Activated T-cell treated with anti-CD3 and anti-CD28 coated beads, Interleukin-2, amount 50 U/mL, for 4 hours (primary cell): ENCODE results near the gene CBX7. TPM values are rescaled to one million over a fixed set of nuclear protein-coding genes. Genes with fewer than 3 reads are reported as not detected.
A peak's percentile ranks its signal among the peaks of the same experiment; 100 is the strongest.

ENCODE experiments used
- ATAC-seq, 2 donors: fragments of 200-7000 bp; cut with Tn5 transposase; one replicate each; pipeline ENCODE4 v1.10.0; 2021
- DNase-seq: peaks from one replicate; pipeline ENCODE4 v3.0.0-alpha.2; 2020
- H3K27me3 Mint-ChIP-seq: one replicate; pipeline ENCODE4 v1.8.0; 2021; ENCODE audit warnings: low read depth, mixed read lengths
- H3K36me3 Mint-ChIP-seq: one replicate; pipeline ENCODE4 v1.8.0; 2022; ENCODE audit warnings: mixed read lengths; ENCODE audit not compliant: insufficient read depth
- H3K4me1 Mint-ChIP-seq: one replicate; pipeline ENCODE4 v1.8.0; 2021; ENCODE audit warnings: low read depth, mixed read lengths
- H3K4me3 Mint-ChIP-seq: one replicate; pipeline ENCODE4 v1.8.0; 2021; ENCODE audit warnings: mild to moderate bottlenecking, moderate library complexity, mixed read lengths
- H3K9me3 Mint-ChIP-seq: one replicate; pipeline ENCODE4 v1.8.0; 2021; ENCODE audit warnings: mixed read lengths
- total RNA-seq, 3 donors: library from RNA; stranded (reverse); gene quantifications; one replicate each; pipeline ENCODE4 v1.2.1, GENCODE V29; 2021

The CBX7 gene
- total RNA-seq, 3 donors from 2014 or later, result 14.2 to 17.6 (median 14.8) TPM

DNA sequence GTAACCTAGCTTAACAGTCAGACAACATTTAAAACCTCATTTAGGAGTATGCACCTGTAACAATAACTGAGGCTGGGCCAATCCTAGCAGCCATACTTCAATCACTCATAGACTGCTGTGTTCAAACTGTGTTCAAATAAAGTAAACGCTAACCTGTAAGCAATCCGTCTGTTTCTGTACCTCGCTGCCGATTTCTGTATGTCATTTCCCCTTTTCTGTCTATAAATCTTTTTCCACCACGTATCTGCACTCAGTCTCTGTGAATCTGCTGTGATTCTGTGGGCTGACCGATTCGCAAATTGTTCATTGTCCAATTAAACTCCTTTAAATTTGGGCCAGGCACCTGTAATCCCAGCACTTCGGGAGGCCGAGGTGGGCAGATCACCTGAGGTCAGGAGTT is 43.1 kb downstream of the CBX7 start:
- Mint-ChIP-seq H3K9me3 (no peaks in the 10 kb centered on the region), H3K4me1 (peaks cover 16% of the 10 kb centered on the region), H3K4me3 (no peak overlapping the region), H3K27me3 (no peaks in the 10 kb centered on the region), H3K36me3 (no peaks in the 10 kb centered on the region)
- ATAC-seq (no peak), DNase-seq (no peak)

DNA sequence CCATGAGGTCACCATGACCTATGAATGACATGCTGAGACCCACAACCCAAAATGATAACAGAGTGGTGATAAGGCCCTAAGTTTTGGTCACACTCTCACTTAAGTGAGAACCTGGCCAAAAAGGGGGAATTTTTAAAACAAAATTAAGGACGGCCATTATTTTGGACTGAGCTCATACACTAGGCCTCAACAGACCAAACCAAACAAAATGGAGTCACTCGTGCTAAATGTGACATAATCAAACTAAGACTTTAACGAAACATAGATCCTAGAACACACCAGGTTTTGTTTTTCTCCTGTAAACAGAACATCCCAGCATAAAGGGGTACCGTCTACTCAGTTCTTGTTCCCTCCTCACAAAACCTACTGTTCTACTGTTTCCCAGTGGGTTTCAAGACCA is 44.0 kb downstream of the CBX7 start:
- no peak for DNase-seq
- no peak for ATAC-seq
- H3K27me3 Mint-ChIP-seq, result no peaks in the 10 kb centered on the region
- H3K4me1 Mint-ChIP-seq, result peaks cover 10% of the 10 kb centered on the region
- no peak overlapping the region for H3K4me3 Mint-ChIP-seq
- no peaks in the 10 kb centered on the region for H3K9me3 Mint-ChIP-seq
- no peaks in the 10 kb centered on the region for H3K36me3 Mint-ChIP-seq

DNA sequence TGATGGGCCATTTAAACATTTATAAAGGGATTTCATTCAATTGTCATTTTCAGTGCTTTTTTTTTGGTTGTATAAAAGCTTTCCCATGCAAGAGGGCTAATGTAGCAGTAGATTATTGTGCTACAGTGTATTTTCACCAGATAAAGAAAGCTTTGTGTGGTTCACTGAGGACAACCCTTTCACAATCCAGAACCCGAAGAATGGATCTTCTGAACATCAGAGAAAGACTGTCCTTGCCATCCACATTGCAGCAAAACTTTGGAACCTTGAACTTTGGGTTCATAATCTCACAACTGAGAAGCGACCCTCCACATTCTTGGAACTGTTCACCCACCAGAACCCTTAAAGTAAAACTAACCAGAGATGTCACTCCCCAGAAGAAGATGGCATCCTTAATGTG is 46.2 kb downstream of the CBX7 start:
- DNase-seq (no peak), ATAC-seq (no peak)
- no peaks in the 10 kb centered on the region for H3K9me3 Mint-ChIP-seq
- H3K4me1 Mint-ChIP-seq, result peaks cover 9% of the 10 kb centered on the region
- no peaks in the 10 kb centered on the region for H3K27me3 Mint-ChIP-seq
- H3K4me3 Mint-ChIP-seq, result no peak overlapping the region
- H3K36me3 Mint-ChIP-seq, result no peaks in the 10 kb centered on the region

DNA sequence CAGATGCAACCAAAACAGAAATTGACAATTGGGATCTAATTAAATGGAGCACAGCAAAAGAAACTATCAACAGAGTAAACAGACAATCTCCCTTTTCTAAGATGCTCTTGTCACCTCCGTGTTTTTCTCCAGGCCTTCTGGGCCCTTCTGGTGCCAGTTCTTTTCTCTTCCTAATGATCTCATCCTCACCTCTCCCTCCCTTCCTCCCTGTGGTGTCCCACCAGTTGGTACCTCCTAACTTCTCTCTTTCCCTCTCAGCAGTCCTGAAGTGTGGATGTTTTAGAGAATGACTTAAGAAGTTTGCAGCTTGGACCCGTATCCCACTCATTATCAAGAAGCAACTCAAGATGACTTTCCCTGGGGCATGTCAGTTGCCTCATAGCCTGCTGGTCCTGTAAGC is 49.0 kb downstream of the CBX7 start:
- no peak for DNase-seq
- Mint-ChIP-seq H3K4me3 (no peak overlapping the region), H3K36me3 (no peaks in the 10 kb centered on the region), H3K4me1 (peaks cover 28% of the 10 kb centered on the region), H3K27me3 (no peaks in the 10 kb centered on the region), H3K9me3 (no peaks in the 10 kb centered on the region)
- no peak for ATAC-seq

DNA sequence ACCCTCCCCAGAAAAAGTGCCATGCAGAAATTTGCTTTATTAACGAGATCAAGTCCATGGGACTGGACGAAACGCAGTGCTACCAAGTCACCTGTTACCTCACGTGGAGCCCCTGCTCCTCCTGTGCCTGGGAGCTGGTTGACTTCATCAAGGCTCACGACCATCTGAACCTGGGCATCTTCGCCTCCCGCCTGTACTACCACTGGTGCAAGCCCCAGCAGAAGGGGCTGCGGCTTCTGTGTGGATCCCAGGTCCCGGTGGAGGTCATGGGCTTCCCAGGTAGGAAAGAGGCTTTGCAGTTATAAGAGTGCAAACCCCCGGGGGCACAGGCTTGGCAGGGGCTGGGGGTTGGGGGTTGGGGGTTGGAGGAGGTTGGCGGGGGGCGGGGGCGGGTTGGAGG is 51.3 kb downstream of the CBX7 start:
- H3K4me3 Mint-ChIP-seq, result no peak overlapping the region
- ATAC-seq, result no peak
- no peaks in the 10 kb centered on the region for H3K9me3 Mint-ChIP-seq
- DNase-seq, result no peak
- H3K36me3 Mint-ChIP-seq, result no peaks in the 10 kb centered on the region
- no peaks in the 10 kb centered on the region for H3K27me3 Mint-ChIP-seq
- peaks cover 48% of the 10 kb centered on the region for H3K4me1 Mint-ChIP-seq

DNA sequence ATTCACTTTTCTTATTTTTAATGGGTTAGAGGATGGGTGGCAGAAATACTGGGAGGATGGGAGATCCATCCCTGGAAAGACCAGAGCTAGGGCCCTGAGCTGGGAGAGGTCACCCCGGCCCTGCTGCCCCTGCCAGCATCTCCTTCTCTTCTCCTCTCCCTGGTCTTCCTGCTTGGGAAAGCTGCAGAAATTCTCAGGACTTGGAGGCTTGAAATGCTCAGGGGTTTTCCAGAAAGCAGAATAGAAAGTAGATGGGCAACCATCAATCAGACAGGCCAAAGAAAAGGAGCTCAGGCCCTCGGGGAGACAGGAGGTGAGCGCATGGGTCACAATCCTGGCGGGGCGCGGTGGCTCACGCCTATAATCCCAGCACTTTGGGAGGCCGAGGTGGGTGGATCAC is 53.9 kb downstream of the CBX7 start:
- no peaks in the 10 kb centered on the region for H3K9me3 Mint-ChIP-seq
- DNase-seq (no peak), ATAC-seq (no peak)
- peak overlapping the region; percentile 40 for H3K4me3 Mint-ChIP-seq
- no peaks in the 10 kb centered on the region for H3K36me3 Mint-ChIP-seq
- no peaks in the 10 kb centered on the region for H3K27me3 Mint-ChIP-seq
- peaks cover 67% of the 10 kb centered on the region for H3K4me1 Mint-ChIP-seq

DNA sequence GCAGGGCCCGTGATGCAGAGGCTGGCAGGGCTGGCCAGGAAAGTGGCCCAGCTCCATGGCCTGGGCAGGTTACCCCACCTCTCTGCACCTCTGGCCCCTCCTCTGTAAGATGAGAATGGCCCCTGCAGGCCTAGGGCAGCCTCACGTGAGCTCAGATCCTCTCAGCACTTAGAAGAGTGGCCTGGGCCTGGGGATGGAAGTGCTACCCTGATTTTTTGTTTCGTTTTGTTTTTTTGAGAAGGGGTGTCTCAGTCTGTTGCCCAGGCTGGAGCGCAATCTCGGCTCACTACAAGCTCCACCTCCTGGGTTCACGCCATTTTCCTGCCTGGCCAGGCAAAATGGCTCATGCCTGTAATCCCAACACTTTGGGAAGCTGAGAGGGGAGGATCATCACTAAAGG is 54.5 kb downstream of the CBX7 start:
- DNase-seq (no peak), ATAC-seq (no peak)
- Mint-ChIP-seq H3K9me3 (no peaks in the 10 kb centered on the region), H3K4me1 (peaks cover 64% of the 10 kb centered on the region), H3K36me3 (no peaks in the 10 kb centered on the region), H3K27me3 (no peaks in the 10 kb centered on the region), H3K4me3 (peak overlapping the region; percentile 62)

DNA sequence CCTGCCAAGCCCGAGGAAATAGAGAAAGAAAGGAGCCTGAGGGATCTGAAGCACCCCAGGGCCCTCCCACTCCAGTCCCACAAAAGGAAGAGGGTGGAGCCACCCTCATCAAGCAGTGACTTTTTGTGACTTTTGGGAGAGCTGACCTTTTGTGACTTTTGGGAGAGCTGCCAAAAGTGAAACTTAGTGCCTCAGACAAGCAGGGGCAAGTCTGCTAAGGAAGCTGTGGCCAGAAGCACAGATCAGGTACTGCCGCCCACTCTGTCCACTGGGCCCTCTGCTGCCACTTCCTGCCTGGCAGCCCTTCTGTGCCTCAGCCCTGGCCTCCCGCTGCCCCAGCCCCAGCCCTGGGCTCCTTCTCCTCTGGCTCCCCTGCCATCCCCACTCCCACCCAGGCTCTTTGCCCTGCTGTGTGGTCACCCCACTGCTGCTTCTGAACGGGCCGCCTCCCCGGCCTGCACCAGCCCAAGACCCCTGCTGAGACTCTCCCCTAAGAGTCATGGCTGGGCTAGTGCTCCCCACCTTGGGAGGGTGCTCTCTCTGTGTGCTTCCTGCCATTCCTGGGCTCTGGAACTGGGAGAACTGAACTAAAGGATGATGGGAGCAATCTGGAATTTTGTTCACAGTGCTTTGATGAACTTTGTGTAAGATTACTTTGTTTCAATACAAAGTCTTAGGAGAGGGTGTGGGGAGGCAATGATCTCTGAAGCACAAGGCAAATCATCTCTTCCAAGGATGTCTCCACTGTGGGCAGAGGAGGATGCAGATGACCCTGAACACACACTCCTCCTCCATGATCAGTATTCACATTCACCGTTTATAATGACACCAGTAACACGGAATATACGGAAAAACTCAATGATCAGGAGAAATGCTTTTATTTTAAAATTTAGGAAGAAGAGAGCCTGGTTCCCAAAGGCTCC is 55.1 kb downstream of the CBX7 start, which contains the start of gene APOBEC3H:
Gene APOBEC3H (plus strand): TSS at position 147 of the 923 bp plus-strand sequence. CDS start 3,035 bp downstream, outside the sequence.
- ATAC-seq, result no peak
- DNase-seq, result no peak
- Mint-ChIP-seq H3K4me3 (peak within 1 kb of the TSS; percentile 62), H3K4me1 (peaks cover 71% of the 10 kb centered on the region), H3K27me3 (no peaks in the 10 kb centered on the region), H3K9me3 (no peaks in the 10 kb centered on the region), H3K36me3 (no peaks in the 10 kb centered on the region)

DNA sequence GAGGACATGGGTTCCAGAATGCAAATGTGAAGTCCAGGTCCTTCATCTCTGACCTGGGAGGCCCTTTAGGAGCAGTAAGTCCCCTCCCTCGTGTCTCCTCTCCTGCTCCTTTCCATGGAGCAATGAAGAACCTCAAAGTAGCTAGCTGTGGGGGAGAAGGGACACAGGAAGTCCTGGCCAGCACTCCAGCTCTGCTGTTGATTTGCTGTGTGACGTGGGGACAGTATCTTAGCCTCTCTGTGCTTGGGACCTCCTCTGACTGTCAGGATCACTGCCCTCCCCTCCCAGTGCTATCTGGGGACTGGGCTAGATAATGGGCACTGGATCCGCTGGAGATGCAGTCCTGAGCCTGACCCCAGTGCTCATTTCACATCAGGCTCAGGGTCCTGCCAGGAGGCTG is 56.5 kb downstream of the CBX7 start:
- Mint-ChIP-seq H3K27me3 (no peaks in the 10 kb centered on the region), H3K4me1 (peaks cover 82% of the 10 kb centered on the region), H3K36me3 (no peaks in the 10 kb centered on the region), H3K9me3 (no peaks in the 10 kb centered on the region), H3K4me3 (no peak overlapping the region)
- ATAC-seq (no peak), DNase-seq (no peak)

DNA sequence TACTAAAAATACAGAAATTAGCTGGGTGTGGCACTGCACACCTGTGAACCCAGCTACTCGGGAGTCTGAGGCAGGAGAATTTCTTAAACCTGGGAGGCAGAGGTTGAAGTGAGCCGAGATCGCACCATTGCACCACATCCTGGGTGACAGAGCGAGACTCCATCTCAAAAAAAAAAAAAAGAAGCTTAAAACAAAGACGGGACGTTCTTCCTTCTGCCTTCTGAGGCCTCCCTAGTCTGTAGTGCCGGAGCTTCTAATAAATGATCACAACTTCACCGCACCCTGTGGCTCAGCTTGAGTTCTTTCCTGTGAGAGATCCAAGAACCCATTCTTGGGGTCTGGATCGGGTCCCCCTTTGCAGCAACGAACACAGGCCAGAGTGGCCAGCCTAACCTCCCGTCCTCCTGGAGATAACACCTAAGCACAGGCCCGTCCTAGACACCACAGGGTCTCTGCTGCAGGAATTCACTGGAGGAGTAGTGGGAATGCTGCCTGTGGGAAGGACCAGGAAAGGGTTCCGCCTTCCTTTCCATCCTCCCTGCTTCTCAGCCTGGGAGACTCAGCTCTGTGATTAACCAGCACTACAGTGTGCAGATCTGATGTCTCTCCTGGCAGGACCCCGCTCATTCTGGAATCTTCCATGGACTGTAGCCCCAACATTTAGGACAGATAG is 57.6 kb downstream of the CBX7 start:
- ATAC-seq (no peak), DNase-seq (no peak)
- peaks cover 86% of the 10 kb centered on the region for H3K4me1 Mint-ChIP-seq
- no peaks in the 10 kb centered on the region for H3K36me3 Mint-ChIP-seq
- H3K27me3 Mint-ChIP-seq, result no peaks in the 10 kb centered on the region
- no peak overlapping the region for H3K4me3 Mint-ChIP-seq
- no peaks in the 10 kb centered on the region for H3K9me3 Mint-ChIP-seq

DNA sequence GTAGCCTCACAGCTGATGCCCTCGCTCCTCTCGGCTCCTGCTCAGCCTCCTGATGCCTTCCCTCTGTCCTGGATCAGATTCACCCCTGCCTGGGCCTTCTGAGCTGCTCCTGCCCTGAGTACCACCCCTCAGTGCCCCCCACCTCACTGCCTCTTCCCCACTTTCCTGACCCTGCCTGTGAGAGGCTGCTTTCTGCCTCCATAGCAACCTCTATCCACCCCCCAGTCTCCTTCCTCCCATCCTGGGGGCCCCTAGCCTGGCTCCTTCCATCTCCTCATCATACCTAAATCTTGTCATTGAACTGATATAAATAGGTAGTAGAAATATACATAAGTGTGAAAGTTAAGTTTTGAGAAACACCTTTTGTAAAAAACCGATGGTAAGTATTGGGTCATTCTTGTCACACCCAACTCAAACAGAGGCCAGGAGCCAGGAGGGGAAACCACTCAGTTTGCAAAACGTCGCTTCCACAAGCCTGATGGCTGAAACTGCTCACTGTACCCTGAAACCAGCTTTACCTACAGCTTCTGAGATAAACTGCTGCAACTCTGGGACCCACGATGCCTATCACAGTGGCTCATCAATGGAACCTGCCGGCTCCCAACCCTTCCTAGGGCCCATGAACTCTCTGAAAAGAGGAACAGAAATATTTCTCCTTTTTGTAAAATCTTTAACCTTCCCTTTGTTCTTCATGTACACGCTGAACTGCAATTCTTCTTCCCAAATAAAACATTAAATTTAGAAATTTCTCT is 60.2 kb downstream of the CBX7 start:
- Mint-ChIP-seq H3K9me3 (no peaks in the 10 kb centered on the region), H3K4me3 (peak overlapping the region; percentile 55), H3K27me3 (no peaks in the 10 kb centered on the region), H3K4me1 (peaks cover 85% of the 10 kb centered on the region), H3K36me3 (peaks cover 1% of the 10 kb centered on the region)
- no peak for DNase-seq
- no peak for ATAC-seq

DNA sequence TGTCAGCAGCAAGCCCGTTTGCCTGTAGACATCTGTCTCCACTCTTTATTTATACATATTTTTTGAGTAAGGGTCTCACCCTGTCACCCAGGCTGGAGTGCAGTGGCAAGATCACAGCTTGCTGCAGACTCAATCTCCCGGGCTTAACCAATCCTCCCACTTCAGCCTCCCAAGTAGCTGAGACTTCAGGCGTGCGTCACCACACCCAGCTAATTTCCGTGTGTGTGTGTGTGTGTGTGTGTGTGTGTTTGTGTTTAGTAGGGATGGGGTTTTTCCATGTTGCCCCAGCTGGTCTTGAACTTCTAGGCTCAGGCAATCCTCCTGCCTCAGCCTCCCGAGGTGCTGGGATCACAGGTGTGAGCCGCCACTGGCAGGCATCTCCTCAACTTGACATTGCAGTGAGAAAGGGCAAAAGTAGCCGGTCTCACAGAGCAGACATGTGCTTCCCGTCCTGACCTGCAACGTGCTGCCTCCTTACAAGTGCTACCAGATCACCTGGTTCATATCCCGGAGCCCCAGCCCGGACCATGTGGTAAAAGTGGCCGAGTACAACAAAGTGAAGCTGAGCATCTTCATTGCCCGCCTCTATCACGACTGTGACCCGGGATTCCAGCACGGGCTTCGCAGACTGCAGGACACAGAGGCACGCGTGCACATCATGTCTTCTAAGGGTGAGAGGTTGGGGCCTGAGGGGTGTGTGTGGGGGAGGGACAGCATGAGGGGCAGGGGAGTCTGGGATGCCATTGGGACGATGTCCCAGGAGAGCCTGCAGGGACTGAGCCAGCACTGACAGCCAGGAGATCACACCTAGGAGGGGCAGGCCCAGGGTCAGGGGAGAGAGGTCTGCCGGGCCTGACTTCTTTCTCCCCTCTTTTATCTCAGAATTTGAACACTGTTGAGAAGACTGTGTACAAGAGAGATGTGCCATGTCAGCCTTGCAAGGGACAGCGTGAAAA is 61.1 kb downstream of the CBX7 start:
- no peak for ATAC-seq

DNA sequence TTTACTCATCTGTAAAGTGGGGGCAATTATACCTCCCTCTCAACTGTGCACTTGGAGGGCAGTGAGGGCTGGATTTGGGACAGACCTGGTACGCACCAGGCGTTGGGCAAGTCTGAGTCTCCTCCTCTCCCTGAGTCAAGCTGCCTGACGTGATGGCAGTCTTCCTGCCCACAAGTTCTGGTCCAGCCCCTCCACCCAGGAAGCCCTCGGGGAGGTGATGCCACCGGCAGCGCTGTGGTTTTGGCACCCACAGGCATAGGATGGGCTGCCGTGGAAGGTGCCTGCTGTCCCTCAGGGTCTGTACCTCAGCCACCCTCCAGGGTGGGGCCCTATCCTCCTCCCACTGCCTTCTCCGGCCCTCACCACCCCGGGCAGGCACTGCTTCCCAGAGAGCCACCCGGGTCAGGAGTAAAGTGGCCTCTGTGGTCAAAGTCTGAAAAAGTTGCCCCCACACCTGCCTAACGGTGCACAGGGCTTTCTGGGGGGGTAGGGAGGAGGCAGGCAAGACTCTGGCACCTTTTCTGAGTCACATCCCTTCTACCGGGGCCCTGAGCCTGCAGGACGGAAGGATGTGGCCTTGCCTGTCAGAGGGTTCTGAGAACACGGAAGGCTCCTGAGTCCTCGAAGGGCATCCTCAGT is 61.9 kb downstream of the CBX7 start:
- Mint-ChIP-seq H3K9me3 (no peaks in the 10 kb centered on the region), H3K4me1 (peaks cover 80% of the 10 kb centered on the region), H3K4me3 (peak overlapping the region; percentile 60), H3K27me3 (no peaks in the 10 kb centered on the region), H3K36me3 (peaks cover 4% of the 10 kb centered on the region)
- ATAC-seq (peak; percentile 82 to 87), DNase-seq (peak; percentile 76)

More for the DNA sequence above, 61.1 kb downstream of the CBX7 start:
- no peaks in the 10 kb centered on the region for H3K27me3 Mint-ChIP-seq
- no peak for DNase-seq
- peaks cover 84% of the 10 kb centered on the region for H3K4me1 Mint-ChIP-seq
- peaks cover 2% of the 10 kb centered on the region for H3K36me3 Mint-ChIP-seq
- peak overlapping the region; percentile 55 for H3K4me3 Mint-ChIP-seq
- no peaks in the 10 kb centered on the region for H3K9me3 Mint-ChIP-seq
